GM12801 (cell line): Measurements from ENCODE around the gene SLC1A5.

ENCODE experiments used
- CTCF ChIP-seq: IDR thresholded peaks from one replicate; pipeline ENCODE4 v1.5.1; 2011; ENCODE audit warnings: control low read depth; ENCODE audit not compliant: insufficient read length; ENCODE audit errors: extremely low read depth

SLC1A5 gene

GRCh38 chr19:46732172-46732938 is 56.0 kb downstream of the SLC1A5 start:
- TF ChIP-seq CTCF: no peak

GRCh38 chr19:46731584-46731983 is 56.8 kb downstream of the SLC1A5 start:
- TF ChIP-seq CTCF: no peak

- no peak for TF ChIP-seq CTCF
Observed at GRCh38 chr19:46731007-46731501, 57.3 kb downstream of the SLC1A5 start.

GRCh38 chr19:46730595-46730994 is 57.8 kb downstream of the SLC1A5 start:
- no peak for TF ChIP-seq CTCF

GRCh38 chr19:46730187-46730586 is 58.2 kb downstream of the SLC1A5 start:
- TF ChIP-seq CTCF: no peak

GRCh38 chr19:46729696-46730095 is 58.7 kb downstream of the SLC1A5 start:
- TF ChIP-seq CTCF: no peak

- TF ChIP-seq CTCF: no peak
Observed at GRCh38 chr19:46728693-46729339, 59.6 kb downstream of the SLC1A5 start.
